Skin epidermis (tissue), 12 donors: ENCODE results near the gene CLIC4.
"Not testable (repeated sequence)": the region's sequence is repeated elsewhere in the genome, so short reads cannot be mapped to it uniquely, and the experiment has no call there.

ENCODE experiments used
- H3K27ac ChIP-seq, 21 experiments: fragments of 200-600 bp; sonication (generic) in 11 of 21; one replicate each; pipeline ENCODE4 v1.5.0; 2020; ENCODE audit warnings: mild to moderate bottlenecking in 3 of 21, inconsistent platforms in 2 of 21, moderate library complexity in 2 of 21
- H3K4me3 ChIP-seq, 7 experiments: fragments of 200-600 bp; sonication (generic) in 2 of 7; one replicate each; pipeline ENCODE4 v1.5.0; 2020; ENCODE audit warnings: inconsistent platforms in 2 of 7, mild to moderate bottlenecking in 2 of 7, moderate library complexity in 1 of 7

Gene CLIC4

GRCh38 chr1:24888971-24889676 is 143.9 kb downstream of the CLIC4 start:
- Histone ChIP-seq H3K27ac (no peak overlapping the region), H3K4me3 (no peak overlapping the region)

DNA sequence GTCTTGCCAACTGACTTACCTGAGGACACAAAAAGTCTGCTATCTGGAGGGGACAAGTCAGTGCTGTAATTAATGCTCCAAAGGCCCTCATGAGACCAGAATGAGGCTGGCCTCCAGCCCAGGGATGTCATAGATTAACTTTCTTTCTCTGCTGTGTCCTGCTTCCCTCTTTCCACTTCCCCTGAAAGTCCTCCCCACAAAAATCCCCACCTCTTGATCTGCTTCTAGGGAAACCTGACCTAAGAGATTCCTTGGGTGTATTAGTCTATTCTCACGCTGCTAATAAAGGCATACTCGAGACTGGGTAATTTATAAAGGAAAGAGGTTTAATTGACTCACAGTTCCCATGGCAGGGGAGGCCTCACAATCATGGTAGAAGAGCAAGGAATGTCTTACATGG is 145.6 kb downstream of the CLIC4 start:
- Histone ChIP-seq H3K4me3 (no peak overlapping the region), H3K27ac (no peak overlapping the region)

DNA sequence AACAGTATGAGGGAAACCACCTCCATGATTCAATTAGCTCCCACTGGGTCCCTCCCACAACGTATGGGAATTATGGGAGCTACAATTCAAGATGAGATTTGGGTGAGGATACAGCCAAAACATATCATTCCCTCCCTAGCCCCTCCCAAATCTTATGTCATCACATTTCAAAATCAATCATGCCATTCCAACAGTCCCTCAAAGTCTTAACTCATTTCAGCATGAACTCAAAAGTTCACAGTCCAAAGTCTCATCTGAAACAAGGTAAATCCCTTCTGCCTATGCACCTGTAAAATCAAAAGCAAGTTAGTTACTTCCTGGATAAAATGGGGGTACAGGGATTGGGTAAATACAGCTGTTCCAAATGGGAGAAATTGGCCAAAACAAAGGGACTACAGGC is 146.1 kb downstream of the CLIC4 start:
- not testable (repeated sequence) for H3K27ac ChIP-seq

DNA sequence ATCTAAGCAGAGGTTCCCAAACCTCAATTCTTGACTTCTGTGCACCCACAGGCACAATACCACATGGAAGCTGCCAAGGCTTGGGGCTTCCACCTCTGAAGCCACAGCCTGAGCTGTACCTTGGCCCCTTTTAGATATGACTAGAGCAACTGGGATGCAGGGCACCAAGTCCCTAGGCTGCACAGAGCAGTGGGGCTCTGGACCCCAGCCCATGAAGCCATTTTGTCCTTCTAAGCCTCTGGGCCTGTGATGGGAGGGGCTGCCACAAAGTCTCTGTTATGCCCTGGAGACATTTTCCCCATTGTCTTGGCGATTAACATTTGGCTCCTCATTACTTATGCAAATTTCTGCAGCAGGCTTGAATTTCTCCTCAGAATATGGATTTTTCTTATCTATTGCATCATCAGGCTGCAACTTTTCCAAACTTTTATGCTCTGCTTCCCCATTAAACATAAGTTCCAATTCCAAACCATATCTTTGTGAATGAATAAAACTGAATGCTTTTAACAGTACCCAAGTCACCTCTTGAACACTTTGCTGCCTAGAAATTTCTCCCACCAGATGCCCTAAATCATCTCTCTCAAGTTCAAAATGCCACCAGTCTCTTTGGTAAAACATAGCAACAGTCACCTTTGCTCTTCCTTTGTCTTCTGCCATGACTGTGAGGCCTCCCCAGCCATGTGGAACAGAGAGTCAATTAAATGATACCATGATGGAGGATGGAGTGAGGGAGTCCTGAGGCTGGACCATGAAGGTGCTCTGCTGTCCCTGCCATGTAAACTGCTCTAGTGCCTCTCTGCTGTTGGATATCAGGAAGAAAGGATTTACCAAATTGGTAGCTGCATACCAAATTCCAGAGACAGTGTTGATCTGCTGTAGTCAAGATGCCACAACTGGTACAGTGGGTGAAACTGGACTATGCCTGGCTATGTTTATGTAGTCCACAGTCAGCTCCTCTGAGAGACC is 147.2 kb downstream of the CLIC4 start:
- Histone ChIP-seq H3K27ac (no peak overlapping the region), H3K4me3 (no peak overlapping the region)

More for the DNA sequence above, 146.1 kb downstream of the CLIC4 start:
- H3K4me3 ChIP-seq, result not testable (repeated sequence)

GRCh38 chr1:24893431-24893830 is 148.2 kb downstream of the CLIC4 start:
- H3K27ac ChIP-seq, result no peak overlapping the region
- no peak overlapping the region for H3K4me3 ChIP-seq
